GM21515 (cell line): Measurements from ENCODE around the gene AJM1.

Source experiments
- ATAC-seq: cut with Tn5 transposase; IDR thresholded peaks from one replicate; pipeline ENCODE4 v1.9.1; 2021; ENCODE audit not compliant: unreplicated experiment

Gene AJM1

DNA sequence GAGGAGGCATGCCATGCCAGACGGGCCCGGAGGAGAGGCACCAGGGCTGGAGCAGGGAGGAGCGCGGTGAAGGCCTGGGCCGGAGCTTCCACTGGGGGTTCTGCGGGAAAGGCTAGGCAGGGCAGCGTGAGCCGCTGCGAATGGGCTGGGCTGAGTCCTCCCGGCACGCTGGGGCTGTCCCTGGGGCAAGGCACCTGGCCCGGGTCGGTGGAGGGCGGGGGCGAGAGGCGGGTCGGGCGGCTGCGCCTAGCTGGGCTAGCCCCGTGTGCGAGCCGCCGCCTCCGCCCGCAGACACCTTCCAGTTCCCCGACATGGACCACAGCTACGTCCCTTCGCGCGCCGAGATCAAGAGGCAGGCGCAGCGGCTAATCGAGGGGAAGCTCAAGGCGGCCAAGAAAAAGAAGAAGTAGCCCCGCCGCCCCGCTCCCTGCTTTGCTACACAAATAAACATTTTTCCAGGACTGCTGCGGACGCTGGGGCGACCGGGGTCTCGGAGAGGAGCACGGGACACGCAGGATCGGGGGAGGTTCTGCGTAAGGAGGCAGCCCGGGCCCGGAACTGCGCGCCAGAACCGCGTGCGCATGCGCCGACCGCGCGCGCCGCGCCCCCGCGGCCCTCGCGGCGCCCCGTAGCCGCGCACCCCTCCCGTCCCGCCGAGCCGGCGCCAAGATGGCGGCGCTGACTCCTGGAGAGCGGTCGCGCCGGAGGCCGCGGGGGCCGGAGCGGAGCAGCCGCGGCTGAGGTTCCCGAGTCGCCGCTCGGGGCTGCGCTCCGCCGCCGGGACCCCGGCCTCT is 34.8 kb upstream of the AJM1 start, which contains the start of gene RABL6:
RABL6 (plus strand) TSS at position 668 of the 794 bp plus-strand sequence. CDS start 249 bp downstream, outside the sequence.
- ATAC-seq = peak; percentile 69

DNA sequence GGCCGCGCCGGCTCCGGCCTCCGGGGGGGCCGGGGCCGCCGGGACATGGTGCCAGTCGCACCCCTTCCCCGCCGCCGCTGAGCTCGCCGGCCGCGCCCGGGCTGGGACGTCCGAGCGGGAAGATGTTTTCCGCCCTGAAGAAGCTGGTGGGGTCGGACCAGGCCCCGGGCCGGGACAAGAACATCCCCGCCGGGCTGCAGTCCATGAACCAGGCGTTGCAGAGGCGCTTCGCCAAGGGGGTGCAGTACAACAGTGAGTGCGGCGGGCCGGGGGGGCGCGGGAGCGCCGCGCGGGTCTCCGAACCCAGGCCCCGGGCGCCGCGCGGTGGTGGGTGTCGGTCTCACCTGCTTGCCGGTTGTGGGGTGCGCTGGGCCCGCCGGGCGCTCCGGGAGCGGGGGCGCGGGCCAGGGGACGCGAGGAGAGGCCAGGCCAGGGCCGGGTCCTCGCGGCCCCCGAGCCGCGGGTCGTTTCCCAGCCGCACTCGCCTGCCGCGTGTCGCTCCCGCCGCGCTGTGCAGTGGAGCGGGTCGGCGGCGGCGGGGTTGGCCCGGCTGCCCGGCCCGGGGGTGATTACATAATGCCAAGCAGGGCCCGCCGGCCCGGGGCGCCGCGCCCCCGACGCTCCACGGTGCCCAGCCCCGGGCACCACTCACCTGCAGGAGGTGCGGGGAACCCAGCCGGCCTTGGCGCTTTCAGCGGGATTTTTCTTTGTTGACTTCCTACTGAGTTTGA is 34.0 kb upstream of the AJM1 start:
- peak; percentile 28 for ATAC-seq

DNA sequence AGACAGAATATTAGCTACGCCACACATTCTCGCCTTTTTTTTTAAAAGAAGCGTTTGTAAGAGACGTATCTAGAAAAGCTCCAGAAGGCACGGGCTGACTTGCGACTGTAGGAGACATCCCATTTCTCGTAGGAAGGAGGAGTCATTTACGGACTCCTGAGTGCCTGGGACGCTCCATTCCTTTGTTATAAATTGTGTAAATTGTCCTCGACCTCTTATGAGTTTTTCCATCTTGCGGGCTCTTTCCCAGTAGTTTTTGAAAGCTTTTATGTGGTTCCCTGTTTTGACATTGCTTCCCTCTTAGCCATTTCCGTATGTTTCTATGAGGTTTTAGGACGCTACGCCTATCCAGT is 33.5 kb upstream of the AJM1 start:
- ATAC-seq = no peak

DNA sequence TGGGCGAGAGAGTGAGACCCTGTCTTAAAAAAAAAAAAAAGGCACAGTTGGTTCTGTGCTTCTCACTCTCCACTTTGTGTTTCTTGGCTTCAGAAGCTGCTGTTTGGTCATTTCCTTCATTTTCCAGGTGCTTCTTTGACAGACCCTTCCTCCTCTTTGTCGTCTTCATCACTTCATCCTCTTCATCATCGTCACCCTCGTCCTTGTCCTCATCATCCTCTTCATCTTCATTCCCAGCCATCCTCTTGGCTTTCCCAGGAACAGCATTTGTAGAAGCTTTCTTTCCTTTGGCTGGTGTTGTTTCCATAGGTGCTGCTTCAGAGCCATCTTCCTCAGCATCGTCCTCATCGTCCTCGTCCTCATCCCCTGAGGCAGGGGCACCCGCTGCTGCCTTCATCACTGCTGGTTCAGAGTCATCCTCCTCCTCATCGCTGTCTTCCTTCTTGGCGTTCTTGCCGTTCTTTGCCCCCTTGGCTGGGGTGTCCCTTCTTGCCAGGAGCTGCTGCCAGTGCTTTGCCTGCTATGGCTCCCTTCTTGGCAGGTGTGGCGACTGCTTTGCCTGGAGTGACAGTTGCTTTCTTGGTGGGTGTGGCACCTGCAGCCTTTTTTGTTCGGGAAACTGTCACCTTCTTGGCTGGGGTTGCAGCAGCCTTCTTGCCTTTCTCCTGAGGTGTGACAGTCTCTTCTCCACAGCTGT is 27.4 kb upstream of the AJM1 start:
- no peak for ATAC-seq

DNA sequence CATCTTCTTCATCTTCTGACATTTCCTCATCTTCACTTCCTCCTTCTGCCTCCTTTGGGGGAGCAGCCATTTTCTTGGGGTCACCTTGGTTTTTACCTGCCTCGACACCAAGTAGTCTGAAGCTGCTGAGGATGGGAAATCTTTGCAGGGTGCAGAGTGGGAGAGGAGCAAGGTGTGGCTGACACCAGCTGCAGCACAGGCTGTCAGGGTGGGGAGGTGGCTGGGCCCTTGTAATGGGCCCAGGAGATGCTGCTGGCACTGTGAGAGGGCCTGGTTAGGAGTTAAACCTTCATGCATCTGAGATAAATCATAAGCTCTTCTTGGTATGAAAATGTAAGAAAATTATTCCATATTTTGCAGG is 26.9 kb upstream of the AJM1 start:
- no peak for ATAC-seq

DNA sequence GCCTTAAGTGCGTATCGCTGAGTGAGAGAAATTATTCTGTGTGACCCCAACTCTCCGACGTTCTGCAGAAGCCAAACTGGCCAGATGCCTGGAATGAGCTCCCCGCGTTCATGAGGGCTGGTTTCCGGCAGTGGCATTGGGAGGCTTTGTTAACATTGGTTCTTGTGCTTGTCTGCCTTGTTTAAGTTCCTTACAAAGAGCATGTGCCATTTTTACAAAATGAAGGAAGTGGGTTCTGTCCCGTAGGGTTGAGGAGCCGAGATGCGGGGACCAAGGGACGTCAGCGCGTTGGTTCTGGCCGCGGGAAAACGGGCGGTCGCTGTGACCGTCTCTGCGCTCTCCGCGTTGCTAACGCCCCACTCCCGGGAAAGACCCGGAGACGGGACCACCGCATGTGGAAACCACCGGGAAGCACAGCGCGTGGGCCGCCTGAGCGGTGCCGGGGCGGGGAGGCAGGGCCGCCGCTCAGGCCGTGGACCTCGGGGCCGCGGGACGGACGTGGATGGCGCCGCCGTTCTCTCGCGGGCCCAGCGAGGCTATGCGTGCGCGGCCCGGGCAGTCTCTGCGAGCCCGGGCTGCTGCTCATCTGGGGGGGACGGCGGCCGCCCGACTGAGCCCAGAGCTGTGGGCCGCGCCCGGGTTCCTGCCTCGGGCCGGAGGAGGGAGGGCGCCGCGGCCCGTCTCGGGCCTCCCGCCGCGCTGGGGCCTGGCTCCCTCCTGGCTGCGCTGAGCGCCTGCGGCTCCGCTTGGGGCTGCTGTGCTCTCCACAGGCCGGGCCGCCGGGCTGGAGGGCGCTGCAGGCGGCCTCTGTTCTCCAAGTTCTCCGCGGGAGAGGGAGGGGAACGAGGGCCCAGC is 21.1 kb upstream of the AJM1 start:
- ATAC-seq = no peak

DNA sequence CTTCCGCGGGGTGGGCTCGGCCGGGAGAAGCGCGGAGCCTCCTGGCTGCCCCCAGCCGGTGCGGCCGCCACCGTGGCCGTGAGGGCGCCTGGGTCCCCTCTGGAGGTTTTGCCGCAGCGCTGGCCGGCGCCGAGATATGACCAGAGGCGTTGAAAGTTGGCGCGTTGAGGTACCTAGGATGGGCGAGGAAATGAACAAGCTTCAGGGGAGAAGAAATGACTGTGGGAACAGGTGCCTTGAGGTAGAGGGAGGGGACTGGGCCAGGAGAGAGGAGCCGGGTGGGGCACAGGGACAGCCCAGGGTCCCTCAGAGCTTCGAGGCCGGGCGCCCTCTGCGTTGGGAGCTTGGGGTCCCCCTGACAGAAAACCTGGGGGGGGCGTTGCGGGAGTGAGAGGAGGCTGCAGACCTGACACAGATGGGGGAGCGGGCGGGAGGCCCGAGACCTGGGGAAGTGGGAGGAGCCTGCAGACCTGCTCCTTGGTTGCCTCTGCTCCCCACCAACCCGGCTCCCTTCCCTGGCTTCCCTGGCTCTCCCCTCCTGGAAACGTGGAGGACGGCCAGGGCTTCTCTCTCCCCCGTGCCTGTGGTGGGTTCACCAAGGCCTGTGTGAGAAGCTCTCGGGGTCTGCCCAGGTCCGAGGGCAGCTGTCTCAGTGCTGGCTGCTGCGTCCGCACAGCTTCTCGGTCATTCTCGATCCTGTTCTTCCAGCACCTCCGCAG is 20.3 kb upstream of the AJM1 start:
- ATAC-seq = no peak

DNA sequence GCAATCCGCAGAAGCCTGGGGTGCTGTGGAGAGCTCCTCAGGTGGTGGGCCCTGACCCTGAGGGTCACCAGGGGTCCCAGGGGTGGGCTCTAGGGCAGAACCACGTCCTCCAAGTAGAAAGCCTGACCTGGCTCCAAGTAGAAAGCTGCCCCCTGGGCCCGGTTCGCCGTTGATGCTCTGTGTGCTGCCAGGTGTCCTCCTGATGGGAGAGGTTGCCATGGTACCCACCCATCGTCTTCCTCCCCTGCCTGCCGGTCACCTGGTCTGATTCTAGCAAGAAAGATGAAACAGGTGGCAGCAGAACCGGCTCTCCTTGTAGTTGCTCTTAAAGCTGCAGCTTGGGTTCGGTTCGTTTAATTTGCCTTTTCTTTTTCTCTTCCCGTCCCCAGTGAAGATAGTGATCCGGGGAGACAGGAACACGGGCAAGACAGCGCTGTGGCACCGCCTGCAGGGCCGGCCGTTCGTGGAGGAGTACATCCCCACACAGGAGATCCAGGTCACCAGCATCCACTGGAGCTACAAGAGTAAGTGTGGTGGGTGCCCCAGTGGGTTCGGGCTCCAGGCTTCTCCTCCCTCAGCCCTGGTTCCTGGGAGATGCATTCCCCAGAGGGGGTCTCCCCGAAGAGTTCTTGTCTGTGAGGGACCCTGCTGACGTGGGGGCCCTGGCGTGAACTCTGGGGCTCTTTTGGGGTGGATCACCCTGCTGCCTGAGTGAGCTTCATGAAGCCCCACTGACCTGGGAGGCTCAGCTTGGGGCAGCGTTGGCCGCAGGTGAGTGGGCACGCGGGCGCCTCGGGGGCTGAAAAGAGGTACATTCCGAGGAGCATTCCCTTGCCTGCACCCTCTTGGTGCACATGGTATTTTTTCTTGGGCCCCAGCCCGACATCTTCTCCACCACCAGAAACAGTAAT is 18.9 kb upstream of the AJM1 start:
- ATAC-seq = no peak

DNA sequence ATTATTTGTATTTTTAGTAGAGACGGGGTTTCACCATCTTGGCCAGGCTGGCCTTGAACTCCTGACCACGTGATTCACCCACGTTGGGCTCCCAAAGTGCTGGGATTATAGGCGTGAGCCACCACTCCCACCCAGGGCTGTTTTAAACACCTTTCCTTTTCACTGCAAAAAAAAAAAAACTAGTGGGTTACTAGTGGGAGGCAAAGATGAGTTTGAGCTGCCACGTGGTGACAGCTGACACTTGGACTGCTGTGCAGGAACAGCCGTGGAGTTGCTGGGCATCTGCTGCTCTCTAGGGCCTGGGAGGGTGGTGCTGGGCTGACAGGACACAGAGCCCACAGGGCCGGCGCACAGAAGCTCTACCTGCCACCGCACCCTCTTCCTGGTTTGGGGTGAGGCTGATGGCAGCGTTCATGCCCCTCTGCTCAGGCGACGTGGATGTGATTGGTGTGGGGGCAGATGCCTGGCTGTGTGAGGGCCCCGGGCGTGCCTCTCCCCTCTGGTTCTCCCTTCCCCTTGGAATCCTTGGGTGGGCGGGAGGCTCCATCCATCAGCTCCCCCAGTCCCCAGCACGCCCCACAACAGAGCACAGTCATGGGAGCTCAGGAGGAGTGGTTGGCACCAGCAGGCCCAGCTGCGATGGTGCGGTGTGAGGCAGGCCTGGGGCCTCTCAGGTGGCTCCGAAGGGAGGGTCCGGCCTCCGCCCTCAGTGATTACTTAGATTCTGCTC is 17.6 kb upstream of the AJM1 start:
- ATAC-seq = no peak

DNA sequence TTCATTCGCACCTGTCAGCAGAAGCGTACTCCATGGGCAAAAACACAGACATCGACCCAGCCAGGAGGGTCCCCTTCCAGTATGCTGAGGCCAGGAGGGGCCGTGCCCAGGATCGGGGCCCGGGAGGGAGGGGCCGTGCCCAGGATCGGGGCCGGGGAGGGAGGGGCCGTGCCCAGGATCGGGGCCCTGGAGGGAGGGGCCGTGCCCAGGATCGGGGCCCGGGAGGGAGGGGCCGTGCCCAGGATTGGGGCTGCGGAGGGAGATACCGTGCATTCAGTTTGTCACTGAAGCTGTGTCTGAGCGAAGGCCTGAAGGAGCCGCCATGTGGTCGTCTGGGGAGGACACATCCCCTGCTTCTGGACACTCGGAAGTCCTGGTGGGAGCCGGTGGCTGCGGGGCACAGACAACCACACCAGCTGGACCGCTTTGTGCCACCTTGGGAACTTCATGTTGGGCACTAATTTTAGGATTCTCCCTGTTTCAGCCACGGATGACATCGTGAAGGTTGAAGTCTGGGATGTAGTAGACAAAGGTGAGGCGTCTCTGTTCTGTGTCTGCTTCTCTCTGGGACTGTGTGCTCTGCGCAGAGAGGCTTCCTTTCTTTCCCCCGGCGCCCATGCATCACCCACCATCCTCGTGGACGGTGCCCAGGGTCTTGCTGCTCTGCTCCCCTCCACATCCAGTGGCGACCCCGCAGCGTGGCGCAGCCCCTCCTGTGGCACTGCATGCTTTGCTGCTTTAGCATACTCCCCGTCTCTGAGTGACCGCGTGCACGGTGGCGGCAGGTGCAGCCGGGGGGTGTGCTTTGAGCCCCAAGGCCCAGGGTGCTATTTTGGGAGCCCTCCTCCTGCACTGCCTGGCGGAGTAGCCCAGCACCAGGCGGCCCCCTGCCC is 16.7 kb upstream of the AJM1 start:
- no peak for ATAC-seq

DNA sequence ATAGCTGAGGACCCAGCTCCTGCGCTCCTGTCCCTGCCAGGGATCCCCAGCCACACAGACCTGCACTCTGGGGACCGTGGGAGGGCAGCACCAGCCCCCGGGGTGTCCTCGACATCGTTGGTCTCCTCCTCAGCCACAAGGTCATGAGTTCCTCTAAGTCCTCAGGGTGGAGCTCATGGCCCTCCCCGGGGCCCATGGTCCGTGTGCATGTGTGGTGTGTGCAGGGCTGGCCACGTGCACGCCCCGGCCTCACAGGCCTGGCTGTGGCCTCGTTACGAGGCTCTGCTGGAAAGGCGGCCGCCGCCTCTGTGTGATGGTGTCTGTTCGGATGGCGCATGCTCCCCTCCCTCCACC is 16.1 kb upstream of the AJM1 start:
- no peak for ATAC-seq

DNA sequence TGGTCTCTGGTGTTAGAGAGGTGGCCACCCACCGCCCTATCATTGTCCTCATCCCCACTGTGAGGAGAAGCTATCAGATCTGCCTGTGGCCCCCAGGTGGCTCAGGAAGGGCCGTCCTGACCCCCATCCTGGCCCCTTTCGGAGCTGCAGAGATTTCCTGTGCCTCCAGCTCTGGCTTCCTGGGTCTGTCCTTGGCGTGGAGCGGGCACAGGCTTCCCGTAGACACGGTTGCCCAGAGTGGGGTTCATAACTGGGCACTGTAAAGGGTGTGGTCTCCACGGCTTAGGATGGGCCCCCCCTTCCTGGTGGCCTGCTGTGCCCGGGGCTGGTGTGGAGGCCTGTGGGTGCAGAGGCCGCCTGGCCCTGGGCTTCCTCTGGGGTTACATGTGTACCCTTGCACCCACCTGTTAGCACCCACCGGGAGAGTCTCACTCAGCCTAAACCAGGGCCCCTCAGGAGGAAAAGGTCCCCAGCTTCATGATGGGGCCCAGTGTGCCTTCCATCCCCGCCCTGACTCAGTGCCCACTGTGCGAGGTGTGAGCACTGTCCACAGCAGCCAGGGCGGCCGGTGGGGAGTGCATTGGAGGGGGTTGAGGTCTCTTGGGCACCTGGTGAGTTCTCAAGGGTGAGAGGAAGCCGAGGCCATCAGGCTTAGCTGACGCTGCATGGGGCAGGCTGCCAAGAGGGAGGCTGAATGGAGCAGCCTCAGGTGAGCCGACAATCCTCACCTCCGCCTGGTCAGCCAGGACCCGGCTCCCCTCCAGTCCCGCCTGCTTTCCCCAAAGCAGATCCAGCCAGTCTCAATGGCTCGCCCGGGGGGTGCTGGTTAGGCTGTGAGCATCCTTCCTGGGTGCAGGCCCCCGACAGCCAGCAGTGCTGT is 15.3 kb upstream of the AJM1 start:
- ATAC-seq = no peak

DNA sequence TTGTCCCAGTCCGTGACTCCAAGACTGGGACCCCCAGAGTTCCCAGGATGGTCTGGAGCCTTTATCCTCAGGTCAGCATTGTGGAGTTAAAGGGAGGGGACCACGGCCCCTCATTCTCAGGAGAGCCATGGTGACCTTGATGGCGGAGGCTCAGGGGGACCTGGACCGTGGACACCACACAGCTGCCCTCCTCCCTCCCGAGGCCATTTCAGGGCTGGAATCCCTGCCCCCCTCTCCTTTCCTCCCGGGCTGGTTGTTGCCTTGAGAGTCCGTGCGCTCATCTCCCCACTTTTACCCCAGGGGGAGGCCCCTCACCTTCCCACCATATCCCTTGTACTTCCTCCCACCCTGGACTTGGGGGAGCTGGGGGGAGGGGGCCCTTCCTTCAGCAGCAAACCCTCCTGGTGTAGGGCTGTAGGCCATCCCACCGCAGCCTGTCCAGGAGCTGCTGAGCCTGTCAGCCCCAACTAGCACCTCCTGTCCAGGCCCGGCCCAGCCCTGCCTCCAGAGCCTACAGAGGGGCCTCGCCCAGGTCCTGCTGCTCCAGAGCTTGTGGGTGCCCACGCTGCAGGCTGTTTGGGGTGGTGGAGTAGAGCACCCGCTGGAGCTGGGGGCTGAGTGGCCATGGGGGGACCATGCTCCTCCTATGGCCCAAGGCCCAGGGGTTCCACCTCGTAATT is 14.3 kb upstream of the AJM1 start:
- no peak for ATAC-seq

DNA sequence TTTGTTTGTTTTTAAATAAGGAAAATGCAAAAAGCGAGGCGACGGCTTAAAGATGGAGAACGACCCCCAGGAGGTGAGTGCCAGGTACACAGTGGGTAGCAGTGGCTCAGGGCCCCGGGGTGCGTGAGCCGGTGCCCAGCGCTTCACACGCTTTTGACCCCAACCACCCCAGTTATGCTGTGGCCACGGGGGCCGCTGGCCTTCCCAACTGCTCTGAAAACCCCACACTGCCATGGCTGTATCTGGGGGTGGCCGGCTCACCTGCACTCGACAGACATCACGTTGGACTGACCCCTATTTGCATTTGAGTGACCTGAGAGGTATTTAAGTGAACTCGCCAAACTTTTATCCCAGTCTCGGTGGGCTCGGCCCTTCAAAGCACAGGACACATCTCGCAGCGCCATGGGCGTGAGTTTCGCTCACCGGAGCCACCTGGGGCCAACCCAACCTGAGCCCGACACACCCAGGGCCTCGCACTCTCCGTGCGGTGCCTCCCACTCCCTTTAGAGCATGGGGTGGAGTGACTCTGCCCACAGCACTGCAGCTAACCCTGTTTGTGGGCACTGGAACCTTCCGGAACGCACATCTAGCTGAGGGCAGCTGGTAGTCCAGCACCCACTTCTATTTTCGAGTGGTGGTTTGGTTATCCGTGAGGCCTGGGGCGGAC is 13.7 kb upstream of the AJM1 start:
- no peak for ATAC-seq

DNA sequence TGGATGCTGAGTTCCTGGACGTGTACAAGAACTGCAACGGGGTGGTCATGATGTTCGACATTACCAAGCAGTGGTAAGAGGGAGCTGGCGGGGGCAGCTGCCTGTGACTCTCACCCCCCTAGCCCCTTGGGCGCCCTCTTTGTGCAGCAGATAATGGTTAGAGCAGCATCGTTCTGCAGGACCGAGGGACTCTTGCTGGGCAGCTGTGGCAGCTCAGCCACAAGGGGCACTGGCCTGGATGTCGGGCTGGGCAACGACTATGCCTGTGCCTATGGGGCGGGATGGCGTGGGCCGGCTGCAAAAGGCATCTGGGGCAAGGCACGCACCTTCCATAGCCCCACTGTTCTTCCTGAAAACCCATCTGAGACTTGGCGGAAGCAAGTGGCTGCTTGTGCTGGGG is 12.9 kb upstream of the AJM1 start:
- ATAC-seq = no peak
